ENCODE data around the gene FEZ2. TPM values are rescaled to one million over a fixed set of nuclear protein-coding genes. Genes with fewer than 3 reads are reported as not detected.

FEZ2 gene
- total and polyA plus RNA-seq, 9 of the 15 experiments (the other 6 are each of a cell fraction or from before 2014, with no cell fraction given): 9.9 to 35.5 (median 20.1) TPM

- WGBS (ENCODE audit: insufficient coverage, low coverage, missing lambda C conversion rate): 100% methylated on average over 3 of the region's 3 CpGs
- no peak overlapping the region for H3K4me3 ChIP-seq
- ATAC-seq (no peak), FAIRE-seq (no peak), DNase-seq (ENCODE audit: extremely low read depth in 1 of 4, low spot score in 3 of 4) (no peak)
- in situ Hi-C loops (cut with MboI): no loop called here
- no peak overlapping the region for H2AFZ ChIP-seq (ENCODE audit: low read depth, low read length)
- no TSS peak for BruUV-seq (replicated peaks)
- no peak overlapping the region for H3K27ac ChIP-seq (ENCODE audit: extremely low read depth, low read depth, low read length)
- CTCF ChIA-PET (ENCODE audit: low intra/inter-chr PET ratio): no interaction called here
- H3K9ac ChIP-seq (ENCODE audit: insufficient read depth in 1 of 2, low read depth in 2 of 2, low read length in 2 of 2): no peak overlapping the region
- no peaks in the 10 kb centered on the region for H3K9me1 ChIP-seq (ENCODE audit: control insufficient read depth, insufficient read depth, low read length)
- H3K79me2 ChIP-seq (ENCODE audit: control insufficient read depth, insufficient read depth, low read length): peaks cover 4% of the 10 kb centered on the region; the same call in 1 of the 3 replicates
- intact Hi-C loops (cut with micrococcal nuclease): no loop called here
- no peak overlapping the region for H3K4me2 ChIP-seq (ENCODE audit: insufficient read depth, low read length)
- H3K4me1 ChIP-seq (replicated peaks in 1 of 2; ENCODE audit: control insufficient read depth in 2 of 2, insufficient read depth in 2 of 2, low read length in 2 of 2): no peaks in the 10 kb centered on the region
- H3K27me3 ChIP-seq (ENCODE audit: control insufficient read depth in 2 of 2, insufficient read depth in 2 of 2, low read length in 2 of 2): no peaks in the 10 kb centered on the region
- H3K36me3 ChIP-seq (ENCODE audit: control insufficient read depth, insufficient read depth, low read length): peaks cover 61% of the 10 kb centered on the region
- no peaks in the 10 kb centered on the region for H3K9me3 ChIP-seq (replicated peaks; ENCODE audit: control insufficient read depth, insufficient read depth, low read depth, low read length)
- no peaks in the 10 kb centered on the region for H4K20me1 ChIP-seq (replicated peaks; ENCODE audit: control insufficient read depth, insufficient read depth, low read length)
- POLR2A ChIA-PET: no interaction called here
- no peak for TF ChIP-seq ZNF551 (CRISPR knock-in tag; IDR thresholded peaks at IDR 0.05)
- no peak for TF ChIP-seq CHCHD3 (CRISPR knock-in tag; IDR thresholded peaks at IDR 0.05)
- no peak for TF ChIP-seq POLR3A (IDR thresholded peaks at IDR 0.05; ENCODE audit: borderline replicate concordance, extremely low read depth, insufficient read depth, insufficient read length)
- TF ChIP-seq HCFC1 (IDR thresholded peaks at IDR 0.05; ENCODE audit: low read depth, low read length): no peak
- no peak for TF ChIP-seq PCBP2 (IDR thresholded peaks at IDR 0.05; ENCODE audit: low read depth, low read length, poor library complexity, severe bottlenecking)
- no peak for TF ChIP-seq SMC3 (conservative IDR thresholded peaks at IDR 0.05; ENCODE audit: insufficient read depth, low read depth, low read length)
- no peak for TF ChIP-seq RAD51 (IDR thresholded peaks at IDR 0.05; ENCODE audit: borderline replicate concordance, low read depth)
- TF ChIP-seq NCOA1 (IDR thresholded peaks at IDR 0.05; ENCODE audit: low read depth): no peak
- TF ChIP-seq, protein P1, sequence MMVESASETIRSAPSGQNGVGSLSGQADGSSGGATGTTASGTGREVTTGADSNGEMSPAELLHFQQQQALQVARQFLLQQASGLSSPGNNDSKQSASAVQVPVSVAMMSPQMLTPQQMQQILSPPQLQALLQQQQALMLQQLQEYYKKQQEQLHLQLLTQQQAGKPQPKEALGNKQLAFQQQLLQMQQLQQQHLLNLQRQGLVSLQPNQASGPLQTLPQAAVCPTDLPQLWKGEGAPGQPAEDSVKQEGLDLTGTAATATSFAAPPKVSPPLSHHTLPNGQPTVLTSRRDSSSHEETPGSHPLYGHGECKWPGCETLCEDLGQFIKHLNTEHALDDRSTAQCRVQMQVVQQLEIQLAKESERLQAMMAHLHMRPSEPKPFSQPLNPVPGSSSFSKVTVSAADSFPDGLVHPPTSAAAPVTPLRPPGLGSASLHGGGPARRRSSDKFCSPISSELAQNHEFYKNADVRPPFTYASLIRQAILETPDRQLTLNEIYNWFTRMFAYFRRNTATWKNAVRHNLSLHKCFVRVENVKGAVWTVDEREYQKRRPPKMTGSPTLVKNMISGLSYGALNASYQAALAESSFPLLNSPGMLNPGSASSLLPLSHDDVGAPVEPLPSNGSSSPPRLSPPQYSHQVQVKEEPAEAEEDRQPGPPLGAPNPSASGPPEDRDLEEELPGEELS (CRISPR knock-in tag; IDR thresholded peaks at IDR 0.05; ENCODE audit: borderline replicate concordance): no peak
- TF ChIP-seq MTF1 (CRISPR knock-in tag; IDR thresholded peaks at IDR 0.05; ENCODE audit: borderline replicate concordance): no peak
- TF ChIP-seq, protein P2, sequence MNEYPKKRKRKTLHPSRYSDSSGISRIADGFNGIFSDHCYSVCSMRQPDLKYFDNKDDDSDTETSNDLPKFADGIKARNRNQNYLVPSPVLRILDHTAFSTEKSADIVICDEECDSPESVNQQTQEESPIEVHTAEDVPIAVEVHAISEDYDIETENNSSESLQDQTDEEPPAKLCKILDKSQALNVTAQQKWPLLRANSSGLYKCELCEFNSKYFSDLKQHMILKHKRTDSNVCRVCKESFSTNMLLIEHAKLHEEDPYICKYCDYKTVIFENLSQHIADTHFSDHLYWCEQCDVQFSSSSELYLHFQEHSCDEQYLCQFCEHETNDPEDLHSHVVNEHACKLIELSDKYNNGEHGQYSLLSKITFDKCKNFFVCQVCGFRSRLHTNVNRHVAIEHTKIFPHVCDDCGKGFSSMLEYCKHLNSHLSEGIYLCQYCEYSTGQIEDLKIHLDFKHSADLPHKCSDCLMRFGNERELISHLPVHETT (CRISPR knock-in tag; conservative IDR thresholded peaks at IDR 0.05 in 1 of 2, IDR thresholded peaks at IDR 0.05 in 1 of 2): no peak
- TF ChIP-seq NFIC (IDR thresholded peaks at IDR 0.05): no peak
- TF ChIP-seq FOXA1 (IDR thresholded peaks at IDR 0.05; ENCODE audit: borderline replicate concordance): no peak
- TF ChIP-seq HMGN3 (IDR thresholded peaks at IDR 0.05; ENCODE audit: borderline replicate concordance, extremely low read depth, insufficient read length, low read depth, low read length): no peak
- TF ChIP-seq NR4A1 (CRISPR knock-in tag; IDR thresholded peaks at IDR 0.05): no peak
- TF ChIP-seq NR4A1 (tag; IDR thresholded peaks at IDR 0.05): no peak
- no peak for TF ChIP-seq PRMT5 (CRISPR knock-in tag; IDR thresholded peaks at IDR 0.05)
- TF ChIP-seq E4F1 (CRISPR knock-in tag; IDR thresholded peaks at IDR 0.05; ENCODE audit: borderline replicate concordance): no peak
Observed at GRCh38 chr2:36587556-36587955, 10.4 kb downstream of the FEZ2 start.

Measured in K562 (cell line).